Endothelial cell of umbilical vein (primary cell): ENCODE results near the gene STBD1. TPM values are rescaled to one million over a fixed set of nuclear protein-coding genes. Genes with fewer than 3 reads are reported as not detected.

Source experiments
- BruUV-seq: library from RNA; stranded (reverse); fragments of 400-500 nt; replicated peaks from 2 replicates; lab custom pipeline; 2021; lab: Mats Ljungman, UMichigan
- CTCF ChIA-PET: fragments of 300-600, 350-600 bp; sonication (Branson Sonifier 250); formaldehyde crosslinking; loops from one replicate; lab custom pipeline; 2021; ENCODE audit warnings: antibody characterized with exemption, inconsistent platforms; lab: Charles Lee
- POLR2A ChIA-PET: fragments of 300-600, 350-600 bp; sonication (Branson Sonifier 250); formaldehyde crosslinking; loops from one replicate; lab custom pipeline; 2021; ENCODE audit warnings: antibody characterized with exemption, inconsistent platforms; lab: Charles Lee
- DNase-seq: peaks from one replicate; pipeline ENCODE4 v3.0.0-alpha.2; 2011; ENCODE audit warnings: low read depth, low spot score
- FAIRE-seq: peaks from 2 replicates; lab custom pipeline; 2011; peaks lifted over from hg19 to GRCh38; lab: Jason Lieb, UNC
- H2AFZ ChIP-seq: 2 replicates; pipeline ENCODE4 v1.6.0; 2012; ENCODE audit warnings: low read depth, low read length, control low read depth, inconsistent platforms
- H3K27ac ChIP-seq: 2 replicates; pipeline ENCODE4 v1.5.1; 2011; ENCODE audit warnings: low read depth, mild to moderate bottlenecking, control low read depth, low read length, moderate library complexity; ENCODE audit not compliant: insufficient read depth
- H3K27me3 ChIP-seq, 2 experiments: 2 replicates each; pipeline versions ENCODE4 v1.6.0 to v1.6.1; 2011; ENCODE audit warnings: low read length in 2 of 2, mixed read lengths in 1 of 2; ENCODE audit not compliant: control insufficient read depth in 2 of 2, insufficient read depth in 2 of 2
- H3K36me3 ChIP-seq, 2 experiments: 2 replicates in 1 of 2; 3 replicates in 1 of 2; pipeline ENCODE4 v1.5.1; 2011; ENCODE audit warnings: low read length in 2 of 2, mild to moderate bottlenecking in 1 of 2, moderate library complexity in 1 of 2; ENCODE audit not compliant: control insufficient read depth in 2 of 2, insufficient read depth in 2 of 2; ENCODE audit errors: extremely low read depth in 1 of 2
- H3K4me1 ChIP-seq: 3 replicates; pipeline ENCODE4 v1.5.1; 2011; ENCODE audit warnings: mild to moderate bottlenecking, low read length; ENCODE audit not compliant: control insufficient read depth, insufficient read depth; ENCODE audit errors: extremely low read depth
- H3K4me2 ChIP-seq: 2 replicates; pipeline ENCODE4 v1.6.1; 2011; ENCODE audit warnings: low read length, control low read depth, mixed read lengths; ENCODE audit not compliant: insufficient read depth
- H3K4me3 ChIP-seq, 3 experiments: fragments of 200-600 bp in 1 of 3; sonication (generic), shearing (Covaris generic) in 1 of 3; replicated peaks in 1 of 3; 2 replicates each; pipeline ENCODE4 v1.5.1; 2011 to 2016; ENCODE audit warnings: control low read depth in 3 of 3, low read length in 3 of 3, mild to moderate bottlenecking in 2 of 3, inconsistent platforms in 1 of 3, low read depth in 1 of 3, moderate library complexity in 1 of 3; ENCODE audit not compliant: insufficient read depth in 1 of 3
- H3K79me2 ChIP-seq: 2 replicates; pipeline ENCODE4 v1.6.0; 2012; ENCODE audit warnings: low read length, inconsistent platforms; ENCODE audit not compliant: control insufficient read depth, insufficient read depth
- H3K9ac ChIP-seq: replicated peaks from 2 replicates; pipeline ENCODE3; 2011; ENCODE audit warnings: low read length, control low read depth; ENCODE audit not compliant: insufficient read depth; ENCODE audit errors: extremely low read depth
- H3K9me1 ChIP-seq: replicated peaks from 3 replicates; pipeline ENCODE4 v1.6.0; 2011; ENCODE audit warnings: mild to moderate bottlenecking, low read length; ENCODE audit not compliant: control insufficient read depth, insufficient read depth; ENCODE audit errors: extremely low read depth
- H3K9me3 ChIP-seq: replicated peaks from 2 replicates; pipeline ENCODE4 v1.5.1; 2012; ENCODE audit warnings: low read length, inconsistent platforms; ENCODE audit not compliant: control insufficient read depth, insufficient read depth
- H4K20me1 ChIP-seq: replicated peaks from 2 replicates; pipeline ENCODE3; 2011; ENCODE audit warnings: mild to moderate bottlenecking, low read length; ENCODE audit not compliant: control insufficient read depth, insufficient read depth; ENCODE audit errors: extremely low read depth
- CTCF ChIP-seq, 2 donors: IDR thresholded peaks; 1 replicate in 1 of 2; 2 replicates in 1 of 2; pipeline ENCODE4 v1.5.1; 2011; ENCODE audit warnings: low read length in 2 of 2, mild to moderate bottlenecking in 2 of 2, moderate library complexity in 2 of 2, control low read depth in 1 of 2, inconsistent platforms in 1 of 2, low read depth in 1 of 2; ENCODE audit not compliant: insufficient read depth in 1 of 2; ENCODE audit errors: extremely low read depth in 1 of 2
- EZH2 ChIP-seq: IDR thresholded peaks from 2 replicates; pipeline ENCODE4 v1.6.1; 2012; ENCODE audit warnings: borderline replicate concordance, low read depth, mild to moderate bottlenecking, moderate library complexity, low read length, inconsistent platforms; ENCODE audit not compliant: severe bottlenecking
- FOS ChIP-seq: IDR thresholded peaks from 2 replicates; pipeline ENCODE4 v1.6.1; 2011; ENCODE audit warnings: mild to moderate bottlenecking, low read length, moderate library complexity, borderline replicate concordance; ENCODE audit not compliant: insufficient read depth
- GATA2 ChIP-seq: IDR thresholded peaks from 2 replicates; pipeline ENCODE4 v1.7.0; 2011; ENCODE audit warnings: low read depth, mild to moderate bottlenecking, moderate library complexity, mixed read lengths, low read length; ENCODE audit not compliant: insufficient read length, insufficient read depth
- JUN ChIP-seq: IDR thresholded peaks from 2 replicates; pipeline ENCODE4 v1.6.1; 2011; ENCODE audit warnings: borderline replicate concordance, low read depth; ENCODE audit not compliant: insufficient read length, insufficient read depth
- MAX ChIP-seq: IDR thresholded peaks from 2 replicates; pipeline ENCODE4 v1.6.1; 2011; ENCODE audit not compliant: insufficient read depth, insufficient read length
- MYC ChIP-seq: IDR thresholded peaks from one replicate; pipeline ENCODE4 v1.6.1; 2011; ENCODE audit warnings: mild to moderate bottlenecking, low read depth, low read length
- POLR2A ChIP-seq: IDR thresholded peaks from 2 replicates; pipeline ENCODE4 v1.6.1; 2012; ENCODE audit warnings: low read depth, mild to moderate bottlenecking, control low read depth, low read length
- POLR2AphosphoS5 ChIP-seq: IDR thresholded peaks from 2 replicates; pipeline ENCODE4 v1.6.1; 2012; ENCODE audit warnings: low read depth, mild to moderate bottlenecking, control low read depth, low read length, moderate library complexity; ENCODE audit not compliant: insufficient read depth
- dilution Hi-C: fragments of 300-500 bp; cut with MboI; formaldehyde crosslinking; loops from one replicate; pipeline ENCODE4 v1.15.0; 2019; ENCODE audit warnings: low sequenced_read_pairs; ENCODE audit not compliant: extremely low pct_ligation_motif_present
- intact Hi-C: fragments of 100-400 bp; cut with micrococcal nuclease; formaldehyde crosslinking; loops from one replicate; pipeline ENCODE4 v1.10.0; 2022
- polyA plus RNA-seq, 4 experiments: library from polyadenylated mRNA; depleted of rRNA in 3 of 4; stranded (reverse) in 3 of 4; unstranded in 1 of 4; fragments of >200 nt; gene quantifications; 2 replicates each; pipeline versions ENCODE4 v1.2.1 to v1.2.3, GENCODE V29; 2011 to 2012; ENCODE audit warnings: missing spikeins in 1 of 4
- total RNA-seq: library from RNA; stranded (reverse); gene quantifications from 2 replicates; pipeline ENCODE4 v1.2.3, GENCODE V29; 2021

The STBD1 gene
- total and polyA plus RNA-seq, 2 donors (not counting 3 experiments of a cell fraction or from before 2014, with no cell fraction given), result 0.18 to 0.29 TPM

- Histone ChIP-seq H3K4me2 (no peak overlapping the region), H3K4me1 (no peaks in the 10 kb centered on the region), H3K27me3 (peaks cover 2 to 4% of the 10 kb centered on the region in 2 experiments), H3K27ac (no peak overlapping the region), H3K79me2 (no peaks in the 10 kb centered on the region), H3K9ac (no peak overlapping the region), H3K9me3 (no peaks in the 10 kb centered on the region), H3K36me3 (no peaks in the 10 kb centered on the region), H3K9me1 (no peaks in the 10 kb centered on the region), H4K20me1 (no peaks in the 10 kb centered on the region), H2AFZ (no peak overlapping the region), H3K4me3 (no peak overlapping the region)
- POLR2A ChIA-PET, result no interaction called here
- FAIRE-seq (no peak), DNase-seq (no peak)
- TF ChIP-seq FOS (no peak), JUN (no peak), EZH2 (no peak), MYC (no peak), CTCF (IDR thresholded peaks at IDR 0.05; ENCODE audit: extremely low read depth in 1 of 2, insufficient read depth in 1 of 2, low read depth in 1 of 2, low read length in 2 of 2) (no peak), POLR2A (no peak), MAX (no peak), POLR2AphosphoS5 (no peak), GATA2 (no peak)
- BruUV-seq, result no TSS peak
- CTCF ChIA-PET, result interaction anchor here (2.0 kb wide), 1 partner anchor 120 kb away, joined by 6 read pairs; no protein-coding TSS in a partner anchor
- intact Hi-C loops, result no loop called here
- dilution Hi-C loops, result no loop called here
Observed at GRCh38 chr4:76300012-76300411, 6.5 kb upstream of the STBD1 start.
